Stimulated activated CD4-positive, alpha-beta T cell treated with anti-CD3 and anti-CD28 coated beads, Interleukin-12 subunit alpha, Interleukin-12 subunit beta, amount 100 ng/mL, for 24 hours (primary cell): ENCODE measurements around the gene SLC31A1.
"Not testable (repeated sequence)": the region's sequence is repeated elsewhere in the genome, so short reads cannot be mapped to it uniquely, and the experiment has no call there.

Source experiments
- DNase-seq, 2 experiments: peaks; one replicate each; pipeline ENCODE4 v3.0.0-alpha.2; 2020; ENCODE audit warnings: low read depth in 2 of 2

Gene SLC31A1

DNA sequence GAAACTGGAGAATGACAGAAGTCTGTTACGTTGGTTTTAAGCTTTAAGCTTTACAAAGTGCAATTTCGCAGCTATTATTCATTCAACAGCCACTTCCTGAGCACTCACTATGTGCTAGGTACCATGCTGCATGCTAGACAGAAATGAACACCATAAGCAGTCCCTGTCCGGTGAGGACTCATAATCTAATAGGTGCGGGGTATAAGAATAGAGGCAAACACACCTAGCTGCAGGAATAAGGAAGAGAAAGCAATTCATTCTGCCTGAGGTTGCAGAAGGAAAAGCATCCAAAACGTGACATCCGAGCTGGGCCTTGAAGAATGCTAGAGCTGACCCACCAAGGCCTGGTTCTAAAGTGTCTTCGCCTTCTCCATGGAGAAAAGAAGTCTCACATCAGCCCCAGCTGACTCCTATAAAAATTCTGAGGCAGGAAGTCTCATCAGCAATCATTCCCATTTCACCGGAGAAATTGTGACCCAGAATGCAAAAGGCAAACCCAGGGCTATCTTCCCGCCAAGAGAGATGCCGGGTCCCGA lies 809 bp upstream of the SLC31A1 start:
- no peak for DNase-seq

- no peak for DNase-seq
Observed at GRCh38 chr9:113221800-113222481, 597 bp downstream of the SLC31A1 start.

- no peak for DNase-seq
Observed at GRCh38 chr9:113222482-113222841, 1.1 kb downstream of the SLC31A1 start.

DNA sequence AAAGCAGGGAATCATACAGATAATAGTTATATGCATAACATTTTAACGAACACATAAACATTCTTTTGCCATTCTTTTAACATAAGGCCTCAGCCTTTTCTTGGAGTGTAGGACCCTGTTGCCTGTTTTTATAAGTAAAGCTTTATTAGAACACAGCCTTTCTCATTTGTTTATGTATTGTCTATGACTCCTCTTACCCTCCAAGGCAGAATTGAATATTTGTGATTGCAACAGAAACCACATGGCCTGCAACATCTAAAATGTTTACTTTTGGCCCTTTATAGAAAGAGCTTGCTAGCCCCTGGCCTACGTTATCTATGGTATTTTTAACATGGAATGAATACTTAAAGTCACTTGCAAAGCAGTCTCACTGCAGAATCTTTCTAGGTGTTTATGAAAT lies 2.6 kb downstream of the SLC31A1 start:
- no peak for DNase-seq

DNA sequence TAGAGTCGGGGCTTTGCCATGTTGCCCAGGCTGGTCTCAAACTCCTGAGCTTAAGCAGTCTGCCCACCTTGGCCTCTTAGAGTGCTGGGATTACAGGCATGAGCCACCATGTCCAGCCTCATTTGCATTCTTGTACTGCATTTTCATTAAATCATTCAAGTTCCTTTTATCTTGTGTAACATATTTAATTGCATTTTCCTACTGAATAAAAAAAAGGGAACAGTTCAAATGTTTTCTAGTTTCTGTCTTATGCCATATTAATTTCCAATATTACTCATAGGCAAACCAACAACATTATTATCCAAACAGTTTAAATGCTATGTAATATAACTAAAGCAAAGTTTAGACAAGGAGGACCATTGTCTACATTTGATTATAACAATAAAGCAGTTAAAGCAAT lies 6.1 kb downstream of the SLC31A1 start:
- no peak for DNase-seq

DNA sequence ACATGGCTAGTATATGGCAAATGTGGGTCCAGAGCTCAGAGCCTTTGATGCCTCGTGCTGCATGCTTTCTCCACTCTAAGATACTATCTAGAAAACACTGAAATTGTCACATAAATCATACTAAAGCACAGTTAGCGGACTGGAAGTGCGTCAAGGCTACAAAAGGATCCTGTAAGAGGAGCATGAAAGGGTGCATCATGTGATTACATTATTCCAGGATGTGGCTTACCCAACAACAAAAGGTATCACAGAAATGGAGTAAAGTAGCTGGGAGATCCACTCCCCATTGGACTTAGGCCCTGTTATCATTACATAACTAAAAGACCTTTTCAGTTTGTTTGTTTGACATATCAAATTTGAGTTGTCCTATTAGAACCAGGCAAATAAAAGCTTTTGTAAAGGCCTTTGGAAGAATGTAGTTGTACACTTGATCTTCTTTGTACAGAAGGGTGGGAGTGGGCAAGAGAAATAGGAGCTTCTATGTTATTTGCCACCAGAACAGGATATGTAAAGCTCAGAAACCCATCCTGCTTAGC lies 6.9 kb downstream of the SLC31A1 start:
- DNase-seq: no peak

DNA sequence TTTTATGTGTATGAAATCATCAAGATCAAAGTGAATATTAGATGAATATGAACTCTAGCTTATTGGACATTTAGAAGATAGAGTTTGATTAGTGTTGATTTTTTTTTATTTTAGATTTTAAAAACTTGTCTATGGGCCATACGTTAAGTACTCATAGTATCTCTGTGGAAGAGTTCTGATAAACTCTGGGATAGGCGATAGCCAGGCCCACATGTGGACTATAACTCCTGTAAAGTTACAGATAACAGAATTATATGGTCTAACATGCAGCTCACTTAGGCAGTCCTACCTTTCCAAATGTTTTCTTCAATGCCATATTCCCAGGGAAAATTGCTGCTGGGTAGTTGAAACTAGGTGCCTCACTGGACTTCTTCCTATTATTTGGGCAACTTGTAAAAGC lies 10.4 kb downstream of the SLC31A1 start:
- DNase-seq: no peak

- DNase-seq: not testable (repeated sequence)
Observed at GRCh38 chr9:113235701-113236255, 14.4 kb downstream of the SLC31A1 start.

- no peak for DNase-seq
Observed at GRCh38 chr9:113237026-113237425, 15.7 kb downstream of the SLC31A1 start.

DNA sequence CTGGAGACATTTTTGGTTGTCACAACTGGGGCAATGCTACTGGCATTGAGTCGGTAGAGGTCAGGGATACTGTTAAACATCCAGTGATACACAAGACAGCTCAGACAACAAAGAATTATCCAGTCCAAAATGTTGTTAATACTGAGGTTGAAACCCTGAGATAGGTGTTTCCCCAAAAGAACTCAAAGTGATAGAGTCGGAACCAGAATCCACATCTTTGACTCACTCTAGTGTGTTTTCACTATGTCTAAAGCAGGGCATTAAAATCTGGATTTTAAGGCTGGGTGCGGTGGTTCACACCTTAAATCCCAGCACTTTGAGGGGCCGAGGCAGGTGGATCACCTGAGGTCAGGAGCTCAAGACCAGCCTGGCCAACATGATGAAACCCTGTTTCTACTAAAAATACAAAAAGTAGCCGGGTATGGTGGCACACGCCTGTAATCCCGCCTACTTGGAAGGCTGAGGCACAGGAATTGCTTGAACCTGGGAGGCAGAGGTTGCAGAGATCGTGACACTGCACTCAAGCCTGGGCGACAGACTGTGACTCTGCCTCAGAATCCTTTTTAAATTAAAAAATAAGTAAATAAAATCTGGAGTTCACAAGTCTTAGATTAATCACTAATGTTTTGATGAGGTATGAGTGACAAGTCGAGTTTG lies 17.0 kb downstream of the SLC31A1 start:
- DNase-seq: no peak

- DNase-seq: no peak
Observed at GRCh38 chr9:113238859-113239232, 17.5 kb downstream of the SLC31A1 start.

GRCh38 chr9:113241161-113241560 lies 19.8 kb downstream of the SLC31A1 start:
- DNase-seq: no peak

GRCh38 chr9:113244556-113244955 lies 23.2 kb downstream of the SLC31A1 start:
- no peak for DNase-seq

DNA sequence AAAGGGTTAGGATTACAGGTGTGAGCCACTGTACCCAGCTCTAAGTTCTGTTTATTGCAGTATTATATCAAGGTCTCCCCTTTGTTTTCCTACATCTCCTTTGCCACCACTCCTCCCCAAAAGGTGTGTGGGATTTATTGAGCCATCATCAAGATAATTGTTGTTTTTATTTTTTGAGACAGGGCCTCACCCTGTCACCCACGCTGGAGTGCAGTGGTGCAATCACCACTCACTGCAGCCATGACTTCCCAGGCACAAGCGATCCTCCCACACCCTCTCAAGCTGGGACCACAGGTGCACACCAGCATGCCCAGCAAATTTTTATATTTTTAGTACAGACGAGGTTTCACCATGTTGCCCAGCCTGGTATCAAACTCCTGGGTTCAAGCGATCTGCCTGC lies 24.6 kb downstream of the SLC31A1 start:
- no peak for DNase-seq

- no peak for DNase-seq
Observed at GRCh38 chr9:113246928-113247327, 25.6 kb downstream of the SLC31A1 start.

- DNase-seq: no peak
Observed at GRCh38 chr9:113247640-113248039, 26.3 kb downstream of the SLC31A1 start.

GRCh38 chr9:113249661-113250060 lies 28.3 kb downstream of the SLC31A1 start:
- DNase-seq: not testable (repeated sequence)

DNA sequence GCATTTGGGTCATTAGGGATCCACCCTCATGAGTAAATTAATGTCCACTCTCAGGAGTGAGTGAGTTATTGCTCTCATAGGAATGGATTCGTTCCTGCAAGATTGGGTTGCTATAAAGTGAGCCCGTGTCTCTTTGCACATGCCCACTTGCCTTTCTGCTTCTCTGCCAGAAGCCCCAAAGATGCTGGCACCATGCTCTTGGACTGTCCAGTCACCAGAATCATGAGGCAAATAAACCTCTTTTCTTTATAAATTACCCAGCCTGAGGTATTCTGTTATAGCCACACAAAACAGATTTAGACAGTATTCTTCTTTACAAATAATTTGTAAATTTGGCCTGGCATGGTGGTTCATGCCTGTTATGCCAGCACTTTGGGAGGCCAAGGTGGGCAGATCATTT lies 29.5 kb downstream of the SLC31A1 start:
- DNase-seq: no peak

DNA sequence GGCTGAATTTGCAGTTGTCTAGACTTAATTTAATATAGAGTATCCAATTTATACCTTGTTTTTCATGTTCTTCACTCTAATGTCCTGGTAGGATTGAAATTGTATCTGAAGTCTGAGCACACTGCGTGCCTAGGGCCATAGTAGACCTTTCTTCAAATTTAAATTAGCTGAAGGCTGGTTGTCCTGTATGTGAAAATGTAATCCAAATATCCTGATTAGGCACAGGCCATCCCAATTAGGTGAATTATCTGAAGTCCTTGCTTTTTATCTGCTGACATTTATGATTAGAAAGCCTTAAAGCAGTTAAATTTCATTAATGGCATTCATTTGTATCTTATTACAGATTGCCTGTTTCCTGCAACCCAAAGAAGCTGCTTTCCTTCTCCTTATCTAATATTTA lies 33.6 kb downstream of the SLC31A1 start:
- DNase-seq: no peak

GRCh38 chr9:113255438-113255837 lies 34.1 kb downstream of the SLC31A1 start:
- no peak for DNase-seq

DNA sequence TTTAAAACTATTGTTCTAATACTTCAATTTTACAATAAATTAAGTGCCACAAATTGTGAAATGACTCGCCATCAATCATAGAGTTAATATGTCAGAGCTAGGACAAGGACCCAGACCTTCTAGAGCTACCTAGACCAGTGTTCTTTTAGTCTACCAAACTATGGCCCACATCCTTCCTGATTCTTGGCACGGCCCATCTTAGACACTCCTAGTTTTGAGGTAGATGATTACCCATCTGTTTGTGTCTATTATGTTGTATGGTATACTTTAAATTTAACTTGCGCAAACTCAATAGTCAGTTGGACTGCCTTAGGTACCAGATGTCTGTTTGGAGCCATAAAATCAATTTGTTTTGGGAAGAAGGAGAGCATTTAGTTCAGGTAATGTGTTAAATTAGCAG lies 36.5 kb downstream of the SLC31A1 start:
- DNase-seq: no peak

DNA sequence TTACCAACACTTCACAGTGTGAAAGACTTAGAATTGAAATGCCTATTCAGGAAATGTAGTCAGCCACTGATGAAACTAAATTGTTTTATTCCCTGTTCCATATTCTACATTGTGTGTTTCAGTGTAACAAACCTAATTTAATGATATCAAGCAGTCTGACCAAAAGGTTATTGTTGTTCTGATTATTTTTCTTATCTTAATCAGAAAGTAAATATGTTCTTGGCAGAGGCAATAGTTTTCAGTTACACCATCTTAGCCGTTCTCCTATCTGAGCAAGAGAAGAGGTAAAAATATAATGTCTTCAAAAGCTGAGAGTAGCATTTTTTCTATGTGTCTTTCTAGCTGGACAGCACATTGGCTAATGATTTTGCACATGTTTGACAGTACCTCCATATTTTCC lies 36.9 kb downstream of the SLC31A1 start:
- no peak for DNase-seq
